Head of caudate nucleus (tissue), 42 donors: Measurements from ENCODE around the gene GPR3.
"Not testable (repeated sequence)": the region's sequence is repeated elsewhere in the genome, so short reads cannot be mapped to it uniquely, and the experiment has no call there.

Source experiments
- DNase-seq, 42 donors: peaks; one replicate each; pipeline versions ENCODE4 v3.0.0 to v3.0.0-alpha.2; 2020 to 2021; ENCODE audit warnings: mixed read lengths in 7 of 42
- intact Hi-C: fragments of 100-400 bp; cut with DNase I; formaldehyde crosslinking; loops from one replicate; pipeline ENCODE4 v1.15.0; 2022

GPR3 gene

GRCh38 chr1:27409669-27410068 is 17.2 kb downstream of the GPR3 start:
- intact Hi-C loops: loop anchor here (5.0 to 10.0 kb wide), 3 partner anchors 85 to 255 kb away; partner anchors contain the start of gene WASF2
- DNase-seq: no peak

- no peak for DNase-seq
- intact Hi-C loops: loop anchor here (5.0 to 10.0 kb wide), 2 partner anchors 84 to 187 kb away; partner anchors contain the start of gene WASF2
Observed at GRCh38 chr1:27410709-27411108, 18.3 kb downstream of the GPR3 start.

- peak in 6 of 42 donors; percentile 50 to 77 (median 66) for DNase-seq
- intact Hi-C loops: loop anchor here (5.0 to 10.0 kb wide), 2 partner anchors 82 to 185 kb away; partner anchors contain the start of gene WASF2
Observed at GRCh38 chr1:27412502-27412901, 20.1 kb downstream of the GPR3 start.

- intact Hi-C loops: loop anchor here (5.0 to 10.0 kb wide), 2 partner anchors 82 to 184 kb away; partner anchors contain the start of gene WASF2
- DNase-seq: no peak
Observed at GRCh38 chr1:27413004-27413403, 20.6 kb downstream of the GPR3 start.

- DNase-seq: no peak
- intact Hi-C loops: loop anchor here (5.0 to 10.0 kb wide), 2 partner anchors 81 to 183 kb away; partner anchors contain the start of gene WASF2
Observed at GRCh38 chr1:27414091-27414490, 21.7 kb downstream of the GPR3 start.

- DNase-seq: peak in 13 of 42 donors; percentile 35 to 78 (median 59)
- intact Hi-C loops: loop anchor here (10.0 kb wide), 1 partner anchor 78 kb away; the partner anchor contains the start of gene WASF2
Observed at GRCh38 chr1:27416387-27417111, 24.1 kb downstream of the GPR3 start.

- DNase-seq: no peak
- intact Hi-C loops: loop anchor here (10.0 kb wide), 1 partner anchor 77 kb away; the partner anchor contains the start of gene WASF2
Observed at GRCh38 chr1:27417713-27418112, 25.3 kb downstream of the GPR3 start.

GRCh38 chr1:27418326-27419185 is 26.1 kb downstream of the GPR3 start:
- DNase-seq: peak in 37 of 42 donors; percentile 45 to 88 (median 68)
- intact Hi-C loops: loop anchor here (10.0 kb wide), 1 partner anchor 76 kb away; the partner anchor contains the start of gene WASF2

GRCh38 chr1:27423709-27424108 is 31.3 kb downstream of the GPR3 start:
- peak in 2 of 42 donors; percentile 33 to 55 for DNase-seq
- intact Hi-C loops: no loop called here

- intact Hi-C loops: no loop called here
- DNase-seq: peak in 11 of 42 donors; percentile 23 to 71 (median 46)
Observed at GRCh38 chr1:27427329-27427728, 34.9 kb downstream of the GPR3 start.

GRCh38 chr1:27427816-27428315 is 35.4 kb downstream of the GPR3 start:
- intact Hi-C loops: no loop called here
- DNase-seq: no peak

- intact Hi-C loops: no loop called here
- DNase-seq: peak in 37 of 42 donors; percentile 23 to 86 (median 57)
Observed at GRCh38 chr1:27428316-27429028, 36.0 kb downstream of the GPR3 start.

- intact Hi-C loops: no loop called here
- DNase-seq: no peak
Observed at GRCh38 chr1:27429029-27429425, 36.6 kb downstream of the GPR3 start.

GRCh38 chr1:27430903-27431600 is 38.6 kb downstream of the GPR3 start:
- DNase-seq: peak in 20 of 42 donors; percentile 20 to 65 (median 38)
- intact Hi-C loops: no loop called here

- intact Hi-C loops: no loop called here
- DNase-seq: no peak
Observed at GRCh38 chr1:27431601-27431940, 39.1 kb downstream of the GPR3 start.

- DNase-seq, intact Hi-C loops: not testable (repeated sequence)
Observed at GRCh38 chr1:27432725-27433124, 40.3 kb downstream of the GPR3 start.

- intact Hi-C loops: no loop called here
- no peak for DNase-seq
Observed at GRCh38 chr1:27433706-27434105, 41.3 kb downstream of the GPR3 start.

GRCh38 chr1:27435566-27436203 is 43.3 kb downstream of the GPR3 start:
- intact Hi-C loops: no loop called here
- peak in 4 of 42 donors; percentile 31 to 54 (median 39) for DNase-seq
